ENCODE measurements around the gene BCAM.
A peak's percentile ranks its signal among the peaks of the same experiment; 100 is the strongest.

BCAM gene

GRCh38 chr19:44839276-44839675 lies 30.4 kb downstream of the BCAM start:
- no peak for TF ChIP-seq CTCF (conservative IDR thresholded peaks at IDR 0.05)
- no peak for TF ChIP-seq ZFX (IDR thresholded peaks at IDR 0.05)
- no peak overlapping the region for H3K27ac ChIP-seq

GRCh38 chr19:44840811-44841210 lies 31.9 kb downstream of the BCAM start:
- no peak overlapping the region for H3K27ac ChIP-seq
- TF ChIP-seq CTCF (conservative IDR thresholded peaks at IDR 0.05) = no peak
- TF ChIP-seq ZFX (IDR thresholded peaks at IDR 0.05) = no peak

DNA sequence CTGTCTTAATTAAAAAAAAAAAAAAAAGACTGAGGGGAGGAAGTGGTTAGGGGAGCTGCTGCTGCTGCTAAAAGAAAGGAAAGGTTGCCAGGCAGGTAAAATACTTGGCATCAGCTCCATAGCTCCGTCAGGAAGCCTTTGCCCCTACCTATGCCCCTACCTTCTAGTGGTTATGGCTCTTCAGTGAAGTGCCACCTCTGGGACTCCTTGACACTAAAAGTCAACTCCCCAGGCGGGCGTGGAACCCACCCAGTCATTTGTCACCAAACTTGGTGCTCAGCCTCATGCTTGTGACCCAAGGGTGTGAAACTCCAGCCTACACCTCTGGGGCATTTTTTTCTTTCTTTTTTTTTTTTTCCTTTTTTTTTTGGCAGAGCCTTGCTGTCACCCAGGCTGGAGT lies 32.3 kb downstream of the BCAM start:
- H3K27ac ChIP-seq = no peak overlapping the region
- no peak for TF ChIP-seq CTCF (conservative IDR thresholded peaks at IDR 0.05)
- no peak for TF ChIP-seq ZFX (IDR thresholded peaks at IDR 0.05)

DNA sequence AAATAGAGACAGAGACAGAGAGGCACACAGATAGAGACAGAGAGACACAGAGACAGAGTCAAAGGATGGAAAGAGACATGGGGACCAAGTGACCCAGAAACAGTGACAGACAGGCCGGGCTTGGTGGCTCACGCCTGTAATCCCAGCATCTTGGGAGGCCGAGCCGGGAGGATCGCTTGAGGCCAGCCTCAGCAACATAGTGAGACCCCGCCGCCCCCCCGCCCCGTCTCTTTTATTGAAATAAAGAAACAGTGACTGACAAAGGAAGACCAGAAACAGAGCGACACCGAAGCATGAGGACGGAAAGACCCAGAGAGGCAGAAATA lies 36.3 kb downstream of the BCAM start:
- H3K27ac ChIP-seq = peak overlapping the region; percentile 76
- TF ChIP-seq CTCF (conservative IDR thresholded peaks at IDR 0.05) = peak; percentile 32
- no peak for TF ChIP-seq ZFX (IDR thresholded peaks at IDR 0.05)

DNA sequence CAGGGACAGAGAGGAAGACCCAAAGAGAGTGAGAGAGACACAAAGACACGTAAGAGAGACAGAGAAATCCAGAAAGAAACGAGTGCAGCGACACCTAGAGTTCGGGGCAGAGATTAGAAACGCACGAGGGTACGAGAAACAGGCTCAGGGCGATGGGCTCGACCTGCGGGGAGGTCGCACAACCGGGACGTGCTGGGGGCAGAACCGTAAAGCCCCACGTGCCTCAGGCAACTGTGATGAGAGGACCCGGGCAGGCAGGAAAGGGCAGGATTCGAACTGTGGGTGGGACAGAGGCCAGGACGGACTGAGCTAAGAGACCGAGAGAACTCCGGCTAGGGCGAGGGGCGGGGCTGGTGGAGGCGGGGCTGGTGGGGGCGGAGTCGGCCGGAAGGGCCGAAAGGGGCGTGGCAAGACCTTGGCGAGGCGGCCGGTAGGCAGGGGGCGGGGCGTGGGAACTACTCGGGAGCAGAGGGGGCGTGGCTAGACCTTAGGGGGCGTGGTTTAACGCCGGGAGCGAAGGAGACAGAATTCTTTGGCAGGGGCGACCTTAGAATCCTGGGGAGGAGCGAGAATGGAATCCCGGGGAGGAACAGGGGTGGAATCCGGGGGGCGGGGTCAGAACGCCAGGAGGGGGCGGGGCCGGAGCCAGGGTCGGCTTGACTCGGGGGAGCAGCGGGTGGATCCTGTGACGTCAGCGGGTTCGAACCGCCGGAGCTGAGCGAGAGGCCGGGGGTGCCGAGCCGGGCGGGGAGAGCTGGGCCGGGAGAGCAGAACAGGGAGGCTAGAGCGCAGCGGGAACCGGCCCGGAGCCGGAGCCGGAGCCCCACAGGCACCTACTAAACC lies 36.9 kb downstream of the BCAM start, which contains the start of gene NECTIN2:
Gene NECTIN2, plus strand, starts transcription at position 686 of the 843 bp plus-strand sequence. CDS start 229 bp downstream, outside the sequence.
- TF ChIP-seq ZFX (IDR thresholded peaks at IDR 0.05) = no peak
- 0 out of 2 replicates have a peak, but pooled peaks have one; percentile 9 for TF ChIP-seq CTCF (conservative IDR thresholded peaks at IDR 0.05)
- peak within 1 kb of the TSS; percentile 76 for H3K27ac ChIP-seq

DNA sequence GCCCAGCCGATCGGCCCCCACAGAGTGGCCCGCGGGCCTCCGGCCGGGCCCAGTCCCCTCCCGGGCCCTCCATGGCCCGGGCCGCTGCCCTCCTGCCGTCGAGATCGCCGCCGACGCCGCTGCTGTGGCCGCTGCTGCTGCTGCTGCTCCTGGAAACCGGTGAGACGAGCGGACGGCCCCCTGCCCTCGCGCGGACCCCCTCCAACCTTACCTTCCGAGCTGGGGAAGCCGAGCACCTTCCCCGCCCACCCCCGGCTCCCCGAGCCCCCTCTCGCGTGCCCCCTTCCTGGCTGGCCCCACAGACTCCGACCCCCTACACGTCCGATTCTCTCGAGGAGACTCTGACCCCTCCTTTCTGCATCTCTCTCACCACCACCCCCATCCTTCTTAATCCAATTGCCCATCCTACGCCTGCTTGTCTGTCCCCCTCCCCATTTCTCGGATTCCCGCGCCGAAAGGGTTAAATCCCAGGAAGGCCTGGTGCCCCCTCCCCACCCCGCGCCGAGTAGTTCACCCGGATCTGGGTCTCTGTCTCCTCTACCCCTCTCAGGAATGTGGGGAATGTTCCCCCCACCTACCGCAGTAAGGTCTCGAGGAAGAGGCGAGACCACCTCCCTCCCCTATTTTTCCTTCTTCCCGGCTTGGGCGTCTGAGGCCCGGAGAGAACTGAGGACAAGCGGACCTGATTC lies 37.7 kb downstream of the BCAM start:
- H3K27ac ChIP-seq = peak overlapping the region; percentile 76
- TF ChIP-seq CTCF (conservative IDR thresholded peaks at IDR 0.05) (no peak), ZFX (IDR thresholded peaks at IDR 0.05) (0 out of 2 replicates have a peak, but pooled peaks have one; percentile 17)

Measured in C4-2B (cell line).